ENCODE results near the gene ATF7IP2. TPM values are rescaled to one million over a fixed set of nuclear protein-coding genes. Genes with fewer than 3 reads are reported as not detected.
"Not testable (repeated sequence)": the region's sequence is repeated elsewhere in the genome, so short reads cannot be mapped to it uniquely, and the experiment has no call there.

The ATF7IP2 gene
- total and polyA plus RNA-seq, 8 donors = 8.5 to 14.3 (median 12.8) TPM

GRCh38 chr16:10410469-10410868, 24.6 kb downstream of the ATF7IP2 start:
- Histone ChIP-seq H3K36me3 (peaks cover 0 to 4% of the 10 kb centered on the region in 2 donors), H3K4me3 (no peak overlapping the region), H3K27me3 (no peaks in the 10 kb centered on the region), H3K9me3 (peaks cover 3 to 89% of the 10 kb centered on the region in 2 donors), H3K27ac (no peak overlapping the region), H3K4me1 (no peaks in the 10 kb centered on the region)
- ATAC-seq (no peak), DNase-seq (no peak)
- intact Hi-C loops (cut with DNase I) = no loop called here
- no peak for TF ChIP-seq CTCF (IDR thresholded peaks at IDR 0.05)

GRCh38 chr16:10412935-10413601, 27.2 kb downstream of the ATF7IP2 start:
- Histone ChIP-seq H3K27me3 (no peaks in the 10 kb centered on the region), H3K4me3 (no peak overlapping the region), H3K36me3 (peaks cover 0 to 1% of the 10 kb centered on the region in 2 donors), H3K9me3 (peaks cover 3 to 90% of the 10 kb centered on the region in 2 donors), H3K27ac (no peak overlapping the region), H3K4me1 (no peaks in the 10 kb centered on the region)
- no peak for DNase-seq
- intact Hi-C loops (cut with DNase I) = no loop called here
- TF ChIP-seq CTCF (IDR thresholded peaks at IDR 0.05) = no peak
- no peak for ATAC-seq

GRCh38 chr16:10418204-10418603, 32.3 kb downstream of the ATF7IP2 start:
- H3K27ac ChIP-seq; DNase-seq; intact Hi-C loops (cut with DNase I); H3K27me3 ChIP-seq; ATAC-seq; H3K4me1 ChIP-seq; H3K36me3 ChIP-seq; H3K4me3 ChIP-seq: not testable (repeated sequence)
- H3K9me3 ChIP-seq = peaks cover under 1 to 67% of the 10 kb centered on the region in 2 donors

- Histone ChIP-seq H3K27ac (no peak overlapping the region), H3K9me3 (peaks cover 0 to 54% of the 10 kb centered on the region in 2 donors)
- intact Hi-C loops (cut with DNase I) = no loop called here
Measured at GRCh38 chr16:10419701-10420100, 33.8 kb downstream of the ATF7IP2 start.

GRCh38 chr16:10421596-10421995, 35.7 kb downstream of the ATF7IP2 start:
- Histone ChIP-seq H3K27me3 (no peaks in the 10 kb centered on the region), H3K4me1 (no peaks in the 10 kb centered on the region), H3K4me3 (no peak overlapping the region), H3K9me3 (peaks cover 0 to 36% of the 10 kb centered on the region in 2 donors), H3K36me3 (no peaks in the 10 kb centered on the region), H3K27ac (no peak overlapping the region)
- no peak for DNase-seq
- intact Hi-C loops (cut with DNase I) = no loop called here
- no peak for TF ChIP-seq CTCF (IDR thresholded peaks at IDR 0.05)
- ATAC-seq = no peak

More at GRCh38 chr16:10419701-10420100, 33.8 kb downstream of the ATF7IP2 start:
- Histone ChIP-seq H3K27me3 (no peaks in the 10 kb centered on the region), H3K36me3 (no peaks in the 10 kb centered on the region), H3K4me1 (no peaks in the 10 kb centered on the region), H3K4me3 (no peak overlapping the region)
- no peak for TF ChIP-seq CTCF (IDR thresholded peaks at IDR 0.05)
- ATAC-seq (no peak), DNase-seq (no peak)

Measured in left lung (tissue), 10 donors.